ENCODE data around the gene ITGA4.

ITGA4 gene

GRCh38 chr2:181575650-181576025 is 118.5 kb downstream of the ITGA4 start:
- Histone ChIP-seq H3K79me2 (no peaks in the 10 kb centered on the region), H3K27me3 (ENCODE audit: control insufficient read depth, insufficient read depth, low read length) (no peaks in the 10 kb centered on the region), H3K27ac (no peak overlapping the region), H3K9me3 (ENCODE audit: control insufficient read depth, low read length) (no peaks in the 10 kb centered on the region), H3K4me2 (ENCODE audit: low read length) (no peak overlapping the region), H3K4me1 (peaks cover 4% of the 10 kb centered on the region), H3K4me3 (ENCODE audit: low read depth, low read length) (no peak overlapping the region), H2AFZ (no peak overlapping the region), H3K36me3 (ENCODE audit: control insufficient read depth, insufficient read depth, low read length) (no peaks in the 10 kb centered on the region), H3K9ac (no peak overlapping the region)
- TF ChIP-seq CTCF (IDR thresholded peaks at IDR 0.05), result no peak

GRCh38 chr2:181576431-181576830 is 119.2 kb downstream of the ITGA4 start:
- Histone ChIP-seq H3K27me3 (ENCODE audit: control insufficient read depth, insufficient read depth, low read length) (no peaks in the 10 kb centered on the region), H3K9ac (no peak overlapping the region), H3K4me1 (peaks cover 4% of the 10 kb centered on the region), H3K4me3 (ENCODE audit: low read depth, low read length) (no peak overlapping the region), H3K36me3 (ENCODE audit: control insufficient read depth, insufficient read depth, low read length) (no peaks in the 10 kb centered on the region), H3K27ac (no peak overlapping the region), H3K79me2 (no peaks in the 10 kb centered on the region), H3K9me3 (ENCODE audit: control insufficient read depth, low read length) (no peaks in the 10 kb centered on the region), H2AFZ (no peak overlapping the region), H3K4me2 (ENCODE audit: low read length) (no peak overlapping the region)
- no peak for TF ChIP-seq CTCF (IDR thresholded peaks at IDR 0.05)

GRCh38 chr2:181578829-181579228 is 121.6 kb downstream of the ITGA4 start:
- H2AFZ ChIP-seq, result no peak overlapping the region

GRCh38 chr2:181581534-181581933 is 124.3 kb downstream of the ITGA4 start:
- Histone ChIP-seq H3K9ac (no peak overlapping the region), H3K36me3 (ENCODE audit: control insufficient read depth, insufficient read depth, low read length) (no peaks in the 10 kb centered on the region), H3K79me2 (no peaks in the 10 kb centered on the region), H3K27me3 (ENCODE audit: control insufficient read depth, insufficient read depth, low read length) (no peaks in the 10 kb centered on the region), H3K4me3 (ENCODE audit: low read depth, low read length) (no peak overlapping the region), H3K9me3 (ENCODE audit: control insufficient read depth, low read length) (no peaks in the 10 kb centered on the region), H2AFZ (no peak overlapping the region), H3K27ac (no peak overlapping the region), H3K4me1 (peaks cover 6% of the 10 kb centered on the region), H3K4me2 (ENCODE audit: low read length) (no peak overlapping the region)
- no peak for TF ChIP-seq CTCF (IDR thresholded peaks at IDR 0.05)

More at GRCh38 chr2:181578829-181579228, 121.6 kb downstream of the ITGA4 start:
- Histone ChIP-seq H3K27ac (no peak overlapping the region), H3K9ac (no peak overlapping the region), H3K4me2 (ENCODE audit: low read length) (no peak overlapping the region), H3K9me3 (ENCODE audit: control insufficient read depth, low read length) (no peaks in the 10 kb centered on the region), H3K4me1 (peaks cover 4% of the 10 kb centered on the region), H3K36me3 (ENCODE audit: control insufficient read depth, insufficient read depth, low read length) (no peaks in the 10 kb centered on the region), H3K79me2 (no peaks in the 10 kb centered on the region), H3K4me3 (ENCODE audit: low read depth, low read length) (no peak overlapping the region), H3K27me3 (ENCODE audit: control insufficient read depth, insufficient read depth, low read length) (no peaks in the 10 kb centered on the region)
- no peak for TF ChIP-seq CTCF (IDR thresholded peaks at IDR 0.05)

- Histone ChIP-seq H3K27ac (no peak overlapping the region), H3K79me2 (no peaks in the 10 kb centered on the region), H3K4me3 (ENCODE audit: low read depth, low read length) (no peak overlapping the region), H3K36me3 (ENCODE audit: control insufficient read depth, insufficient read depth, low read length) (no peaks in the 10 kb centered on the region), H3K4me2 (ENCODE audit: low read length) (no peak overlapping the region), H3K27me3 (ENCODE audit: control insufficient read depth, insufficient read depth, low read length) (peaks cover under 1% of the 10 kb centered on the region), H3K4me1 (peaks cover 7% of the 10 kb centered on the region), H2AFZ (no peak overlapping the region), H3K9me3 (ENCODE audit: control insufficient read depth, low read length) (no peaks in the 10 kb centered on the region), H3K9ac (no peak overlapping the region)
- TF ChIP-seq CTCF (IDR thresholded peaks at IDR 0.05), result no peak
These were observed 128.5 kb downstream of the ITGA4 start for GRCh38 chr2:181585732-181586131.

Measured in parathyroid adenoma (tissue), 2 donors.